ENCODE measurements around the gene DRAP1. TPM values are rescaled to one million over a fixed set of nuclear protein-coding genes. Genes with fewer than 3 reads are reported as not detected.

DRAP1 gene
- total RNA-seq, 4 donors from 2014 or later, result 96.7 to 146 (median 110) TPM

DNA sequence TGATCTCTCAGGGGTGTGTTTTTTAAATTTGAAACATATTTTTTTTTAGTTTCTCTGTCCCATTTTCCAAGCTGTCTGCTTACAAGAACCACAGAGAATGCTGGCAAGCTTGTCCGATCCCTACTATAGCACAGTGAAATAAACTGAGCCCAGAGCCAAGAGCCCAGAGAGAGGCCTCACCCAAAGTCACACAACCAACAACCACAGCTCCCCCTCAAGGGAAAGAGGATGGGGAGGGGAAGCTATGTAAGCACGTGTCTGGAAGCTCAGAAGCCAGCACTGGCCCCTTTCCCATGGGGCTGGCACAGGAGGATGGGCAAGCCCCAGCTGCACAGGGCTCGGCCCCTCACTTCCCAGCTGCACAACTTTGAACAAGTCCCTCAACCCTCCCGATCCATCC, 39.1 kb downstream of the DRAP1 start:
- ATAC-seq (no peak), DNase-seq (no peak)
- in situ Hi-C loops (cut with MboI; ENCODE audit: low sequenced_read_pairs in 4 of 4), result no loop called here
- Histone ChIP-seq H3K9me3 (no peaks in the 10 kb centered on the region), H3K36me3 (no peaks in the 10 kb centered on the region), H3K4me3 (no peak overlapping the region), H3K27me3 (peaks cover 0 to 3% (median 0%) of the 10 kb centered on the region in 3 donors), H3K4me1 (peaks cover 8 to 15% of the 10 kb centered on the region in 2 donors), H3K27ac (no peak overlapping the region)
- no peak for TF ChIP-seq POLR2A (IDR thresholded peaks at IDR 0.05)
- TF ChIP-seq, protein P1, sequence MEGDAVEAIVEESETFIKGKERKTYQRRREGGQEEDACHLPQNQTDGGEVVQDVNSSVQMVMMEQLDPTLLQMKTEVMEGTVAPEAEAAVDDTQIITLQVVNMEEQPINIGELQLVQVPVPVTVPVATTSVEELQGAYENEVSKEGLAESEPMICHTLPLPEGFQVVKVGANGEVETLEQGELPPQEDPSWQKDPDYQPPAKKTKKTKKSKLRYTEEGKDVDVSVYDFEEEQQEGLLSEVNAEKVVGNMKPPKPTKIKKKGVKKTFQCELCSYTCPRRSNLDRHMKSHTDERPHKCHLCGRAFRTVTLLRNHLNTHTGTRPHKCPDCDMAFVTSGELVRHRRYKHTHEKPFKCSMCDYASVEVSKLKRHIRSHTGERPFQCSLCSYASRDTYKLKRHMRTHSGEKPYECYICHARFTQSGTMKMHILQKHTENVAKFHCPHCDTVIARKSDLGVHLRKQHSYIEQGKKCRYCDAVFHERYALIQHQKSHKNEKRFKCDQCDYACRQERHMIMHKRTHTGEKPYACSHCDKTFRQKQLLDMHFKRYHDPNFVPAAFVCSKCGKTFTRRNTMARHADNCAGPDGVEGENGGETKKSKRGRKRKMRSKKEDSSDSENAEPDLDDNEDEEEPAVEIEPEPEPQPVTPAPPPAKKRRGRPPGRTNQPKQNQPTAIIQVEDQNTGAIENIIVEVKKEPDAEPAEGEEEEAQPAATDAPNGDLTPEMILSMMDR (IDR thresholded peaks at IDR 0.05 in 4 of 5, conservative IDR thresholded peaks at IDR 0.05 in 1 of 5), result no peak
- intact Hi-C loops (cut with DNase I; ENCODE audit: low total_unique reads), result no loop called here

DNA sequence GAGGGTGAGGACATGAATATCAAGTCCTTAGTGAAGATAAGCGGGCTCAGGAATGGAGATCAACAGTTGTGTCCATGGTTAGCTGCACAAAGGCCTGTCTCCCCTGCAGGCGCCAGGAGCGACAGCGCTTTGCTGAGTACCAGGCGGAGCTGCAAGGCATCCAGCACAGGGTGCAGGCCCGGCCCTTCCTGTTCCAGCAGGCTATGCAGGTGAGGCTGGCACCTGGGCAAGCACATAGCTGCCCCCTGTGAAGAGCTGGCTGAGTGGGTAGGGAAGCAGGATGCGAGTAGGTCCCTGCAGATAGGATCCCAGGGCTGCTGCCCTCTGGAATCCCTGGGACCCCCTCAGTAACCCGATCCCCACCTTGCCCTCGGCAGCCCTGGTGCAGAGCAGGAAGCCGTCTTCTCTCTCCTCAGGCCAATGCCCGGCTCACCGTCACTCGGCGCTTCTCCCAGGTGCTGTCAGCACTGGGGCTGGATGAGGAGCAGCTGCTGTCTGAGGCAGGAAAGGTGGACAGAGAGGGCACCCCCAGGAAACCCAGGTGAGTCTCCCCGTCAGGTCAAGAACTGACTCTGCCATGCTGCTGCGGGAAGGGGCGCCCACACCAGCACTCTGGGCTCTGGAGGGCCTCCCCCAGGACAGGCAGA, 39.7 kb downstream of the DRAP1 start:
- H3K36me3 ChIP-seq, result peaks cover 0 to under 1% of the 10 kb centered on the region in 2 donors
- H3K27me3 ChIP-seq, result peaks cover 0 to 3% (median 0%) of the 10 kb centered on the region in 3 donors
- in situ Hi-C loops (cut with MboI; ENCODE audit: low sequenced_read_pairs in 4 of 4) (no loop called here), intact Hi-C loops (cut with DNase I; ENCODE audit: low total_unique reads) (no loop called here)
- no peak for DNase-seq
- H3K4me3 ChIP-seq, result no peak overlapping the region
- ATAC-seq, result no peak
- H3K9me3 ChIP-seq, result no peaks in the 10 kb centered on the region
- no peak overlapping the region for H3K27ac ChIP-seq
- peaks cover 14 to 21% of the 10 kb centered on the region in 2 donors for H3K4me1 ChIP-seq
- TF ChIP-seq POLR2A (IDR thresholded peaks at IDR 0.05), result no peak
- TF ChIP-seq, protein P1 (IDR thresholded peaks at IDR 0.05 in 4 of 5, conservative IDR thresholded peaks at IDR 0.05 in 1 of 5), result no peak

DNA sequence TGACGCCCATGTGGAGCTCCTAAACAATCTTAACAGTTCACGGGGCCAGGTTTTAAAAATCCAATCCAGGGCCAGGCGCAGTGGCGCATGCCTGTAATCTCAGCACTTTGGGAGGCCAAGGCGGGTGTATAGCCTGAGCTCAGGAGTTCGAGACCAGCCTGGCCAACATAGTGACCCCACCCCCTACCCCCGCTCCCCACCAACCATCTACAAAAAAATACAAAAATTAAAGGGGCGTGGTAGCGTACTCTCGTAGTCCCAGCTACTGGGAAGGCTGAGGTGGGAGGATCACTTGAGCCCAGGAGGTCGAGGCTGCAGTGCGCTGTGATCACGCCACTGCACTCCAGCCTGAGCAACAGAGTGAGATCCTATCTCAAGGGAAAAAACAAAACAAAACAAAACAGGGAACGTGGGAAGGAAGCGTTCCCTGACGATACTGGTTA, 41.6 kb downstream of the DRAP1 start:
- no peaks in the 10 kb centered on the region for H3K27me3 ChIP-seq
- H3K27ac ChIP-seq, result peak overlapping the region; percentile 81 to 96 (median 90)
- H3K36me3 ChIP-seq, result peaks cover 0 to 20% of the 10 kb centered on the region in 2 donors
- peaks cover 16 to 24% of the 10 kb centered on the region in 2 donors for H3K4me1 ChIP-seq
- no peaks in the 10 kb centered on the region for H3K9me3 ChIP-seq
- intact Hi-C loops (cut with DNase I; ENCODE audit: low total_unique reads) (loop anchor here (1.0 to 5.0 kb wide), 6 partner anchors 41 to 344 kb away; partner anchors contain the start of genes BANF1, C11orf68, DRAP1 and EIF1AD), in situ Hi-C loops (cut with MboI; ENCODE audit: low sequenced_read_pairs in 4 of 4) (loop anchor here in 1 of 4 donors (10.0 kb wide), 1 partner anchor 76 kb away; the partner anchor contains the start of gene FIBP)
- ATAC-seq, result peak in 1 of 2 donors; percentile 9
- TF ChIP-seq, protein P1 (IDR thresholded peaks at IDR 0.05 in 4 of 5, conservative IDR thresholded peaks at IDR 0.05 in 1 of 5), result no peak
- TF ChIP-seq POLR2A (IDR thresholded peaks at IDR 0.05), result no peak
- DNase-seq, result no peak
- H3K4me3 ChIP-seq, result peak overlapping the region; percentile 69 to 100 (median 88)

DNA sequence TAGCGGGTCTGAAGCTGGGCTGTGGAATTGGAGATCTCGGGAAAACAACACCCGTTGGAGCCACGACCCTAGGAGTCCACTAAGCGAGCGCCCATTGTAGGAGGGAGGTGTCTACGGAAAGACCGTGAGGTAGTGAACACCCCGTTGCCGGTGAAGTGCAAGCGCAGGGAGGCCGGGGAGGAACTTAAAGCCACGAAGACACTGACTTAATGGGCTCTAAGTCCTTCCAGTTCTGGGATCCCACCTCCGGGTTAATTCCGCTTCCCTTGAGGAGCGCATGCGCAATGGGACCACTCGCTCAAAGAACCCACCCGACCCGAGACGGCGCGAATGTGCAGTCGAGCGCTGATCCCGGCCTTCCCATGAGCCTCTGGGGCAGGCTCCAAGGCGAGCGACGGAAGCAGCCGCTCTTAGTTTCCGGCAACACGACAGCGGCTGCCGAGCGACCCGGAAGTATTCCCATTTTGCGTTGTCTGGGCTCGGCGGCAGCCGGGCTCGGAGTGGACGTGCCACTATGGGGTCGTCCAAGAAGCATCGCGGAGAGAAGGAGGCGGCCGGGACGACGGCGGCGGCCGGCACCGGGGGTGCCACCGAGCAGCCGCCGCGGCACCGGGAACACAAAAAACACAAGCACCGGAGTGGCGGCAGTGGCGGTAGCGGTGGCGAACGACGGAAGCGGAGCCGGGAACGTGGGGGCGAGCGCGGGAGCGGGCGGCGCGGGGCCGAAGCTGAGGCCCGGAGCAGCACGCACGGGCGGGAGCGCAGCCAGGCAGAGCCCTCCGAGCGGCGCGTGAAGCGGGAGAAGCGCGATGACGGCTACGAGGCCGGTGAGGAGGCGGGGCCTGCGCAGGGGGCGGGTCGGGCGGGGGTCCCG, 42.3 kb downstream of the DRAP1 start, which contains the start of gene SART1:
Gene SART1 (plus strand): TSS at position 468 of the 874 bp plus-strand sequence. CDS start 47 bp downstream, at position 515.
- intact Hi-C loops (cut with DNase I; ENCODE audit: low total_unique reads), result loop anchor here (1.0 to 5.0 kb wide), 6 partner anchors 41 to 344 kb away; partner anchors contain the start of genes BANF1, C11orf68, DRAP1 and EIF1AD

More for the DNA sequence above, 42.3 kb downstream of the DRAP1 start, which contains the start of gene SART1:
- in situ Hi-C loops (cut with MboI; ENCODE audit: low sequenced_read_pairs in 4 of 4), result loop anchor here in 1 of 4 donors (10.0 kb wide), 1 partner anchor 77 kb away; the partner anchor contains the start of gene FIBP
- Histone ChIP-seq H3K27me3 (no peaks in the 10 kb centered on the region), H3K4me3 (peak within 1 kb of the TSS; percentile 69 to 100 (median 88)), H3K4me1 (peaks cover 16 to 24% of the 10 kb centered on the region in 2 donors), H3K27ac (peak within 1 kb of the TSS; percentile 81 to 96 (median 90)), H3K36me3 (peaks cover 0 to 27% of the 10 kb centered on the region in 2 donors), H3K9me3 (no peaks in the 10 kb centered on the region)
- DNase-seq (peak; percentile 97 to 98), ATAC-seq (peak; percentile 97 to 98)
- TF ChIP-seq, protein P1 (IDR thresholded peaks at IDR 0.05 in 4 of 5, conservative IDR thresholded peaks at IDR 0.05 in 1 of 5), result peak in 1 of 5 experiments; percentile 14
- peak; percentile 61 to 81 for TF ChIP-seq POLR2A (IDR thresholded peaks at IDR 0.05)
